GM18505 (cell line): ENCODE results near the gene TRPV2.

Source experiments
- ATAC-seq: cut with Tn5 transposase; IDR thresholded peaks from one replicate; pipeline ENCODE4 v1.9.1; 2021; ENCODE audit not compliant: unreplicated experiment
- POLR2A ChIP-seq: IDR thresholded peaks from 4 replicates; pipeline ENCODE4 v1.6.1; 2011; ENCODE audit warnings: borderline replicate concordance; ENCODE audit not compliant: insufficient read depth, insufficient read length; ENCODE audit errors: extremely low read depth

The TRPV2 gene

GRCh38 chr17:16425202-16425601, 9.8 kb downstream of the TRPV2 start:
- ATAC-seq: no peak
- no peak for TF ChIP-seq POLR2A

- ATAC-seq: no peak
- TF ChIP-seq POLR2A: no peak
Observed at GRCh38 chr17:16425698-16426659, 10.6 kb downstream of the TRPV2 start.

GRCh38 chr17:16427020-16427419, 11.6 kb downstream of the TRPV2 start:
- TF ChIP-seq POLR2A: no peak
- no peak for ATAC-seq

- no peak for TF ChIP-seq POLR2A
- no peak for ATAC-seq
Observed at GRCh38 chr17:16428098-16428882, 12.9 kb downstream of the TRPV2 start.

- no peak for ATAC-seq
- TF ChIP-seq POLR2A: no peak
Observed at GRCh38 chr17:16429083-16429482, 13.7 kb downstream of the TRPV2 start.

GRCh38 chr17:16430650-16431049, 15.3 kb downstream of the TRPV2 start:
- ATAC-seq: no peak
- TF ChIP-seq POLR2A: no peak

- no peak for TF ChIP-seq POLR2A
- ATAC-seq: no peak
Observed at GRCh38 chr17:16432017-16432416, 16.6 kb downstream of the TRPV2 start.

- TF ChIP-seq POLR2A: no peak
- ATAC-seq: no peak
Observed at GRCh38 chr17:16433514-16433913, 18.1 kb downstream of the TRPV2 start.

- no peak for ATAC-seq
- TF ChIP-seq POLR2A: peak; percentile 23
Observed at GRCh38 chr17:16434662-16435061, 19.3 kb downstream of the TRPV2 start.

GRCh38 chr17:16435925-16436886, 20.8 kb downstream of the TRPV2 start:
- no peak for TF ChIP-seq POLR2A
- no peak for ATAC-seq

- no peak for ATAC-seq
- no peak for TF ChIP-seq POLR2A
Observed at GRCh38 chr17:16437083-16437482, 21.7 kb downstream of the TRPV2 start.

- no peak for ATAC-seq
- TF ChIP-seq POLR2A: no peak
Observed at GRCh38 chr17:16438173-16438556, 22.8 kb downstream of the TRPV2 start.
